GM12801 (cell line): ENCODE measurements around the gene HSPA8.

ENCODE experiments used
- CTCF ChIP-seq: IDR thresholded peaks from one replicate; pipeline ENCODE4 v1.5.1; 2011; ENCODE audit warnings: control low read depth; ENCODE audit not compliant: insufficient read length; ENCODE audit errors: extremely low read depth

The HSPA8 gene

GRCh38 chr11:123080015-123080414 lies 18.1 kb upstream of the HSPA8 start:
- no peak for TF ChIP-seq CTCF

GRCh38 chr11:123076484-123076883 lies 14.5 kb upstream of the HSPA8 start:
- TF ChIP-seq CTCF, result no peak

- TF ChIP-seq CTCF, result no peak
Measured at GRCh38 chr11:123073343-123074057, 11.6 kb upstream of the HSPA8 start.

- no peak for TF ChIP-seq CTCF
Measured at GRCh38 chr11:123072762-123073161, 10.8 kb upstream of the HSPA8 start.

GRCh38 chr11:123072332-123072761 lies 10.4 kb upstream of the HSPA8 start:
- no peak for TF ChIP-seq CTCF

- no peak for TF ChIP-seq CTCF
Measured at GRCh38 chr11:123069908-123070821, 8.2 kb upstream of the HSPA8 start.

GRCh38 chr11:123065621-123066020 lies 3.7 kb upstream of the HSPA8 start:
- no peak for TF ChIP-seq CTCF
